ENCODE data around the gene SLC1A2. TPM values are rescaled to one million over a fixed set of nuclear protein-coding genes. Genes with fewer than 3 reads are reported as not detected.
"Not testable (repeated sequence)": the region's sequence is repeated elsewhere in the genome, so short reads cannot be mapped to it uniquely, and the experiment has no call there.

Gene SLC1A2
- total RNA-seq, 1 experiment from 2014 or later: not detected

DNA sequence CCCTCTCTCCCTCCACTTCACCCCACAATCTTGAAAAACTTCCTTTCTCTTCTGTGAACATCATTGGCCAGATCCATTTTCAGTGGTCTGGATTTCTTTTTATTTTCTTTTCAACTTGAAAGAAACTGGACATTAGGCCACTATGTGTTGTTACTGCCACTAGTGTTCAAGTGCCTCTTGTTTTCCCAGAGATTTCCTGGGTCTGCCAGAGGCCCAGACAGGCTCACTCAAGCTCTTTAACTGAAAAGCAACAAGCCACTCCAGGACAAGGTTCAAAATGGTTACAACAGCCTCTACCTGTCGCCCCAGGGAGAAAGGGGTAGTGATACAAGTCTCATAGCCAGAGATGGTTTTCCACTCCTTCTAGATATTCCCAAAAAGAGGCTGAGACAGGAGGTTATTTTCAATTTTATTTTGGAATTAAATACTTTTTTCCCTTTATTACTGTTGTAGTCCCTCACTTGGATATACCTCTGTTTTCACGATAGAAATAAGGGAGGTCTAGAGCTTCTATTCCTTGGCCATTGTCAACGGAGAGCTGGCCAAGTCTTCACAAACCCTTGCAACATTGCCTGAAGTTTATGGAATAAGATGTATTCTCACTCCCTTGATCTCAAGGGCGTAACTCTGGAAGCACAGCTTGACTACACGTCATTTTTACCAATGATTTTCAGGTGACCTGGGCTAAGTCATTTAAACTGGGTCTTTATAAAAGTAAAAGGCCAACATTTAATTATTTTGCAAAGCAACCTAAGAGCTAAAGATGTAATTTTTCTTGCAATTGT is 188.1 kb downstream of the SLC1A2 start:
- no peak for DNase-seq (ENCODE audit: low read depth)

DNA sequence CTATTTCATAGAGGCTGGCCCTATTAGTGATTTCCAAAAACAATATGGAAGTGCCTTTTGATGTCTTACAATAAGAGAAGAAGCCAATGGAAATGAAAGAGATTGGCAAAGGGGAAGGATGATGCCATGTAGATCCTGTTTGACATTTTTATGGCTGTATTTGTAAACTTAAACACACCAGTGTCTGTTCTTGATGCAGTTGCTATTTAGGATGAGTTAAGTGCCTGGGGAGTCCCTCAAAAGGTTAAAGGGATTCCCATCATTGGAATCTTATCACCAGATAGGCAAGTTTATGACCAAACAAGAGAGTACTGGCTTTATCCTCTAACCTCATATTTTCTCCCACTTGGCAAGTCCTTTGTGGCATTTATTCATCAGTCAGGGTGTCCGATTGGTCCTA is 189.0 kb downstream of the SLC1A2 start:
- DNase-seq (ENCODE audit: low read depth): no peak

DNA sequence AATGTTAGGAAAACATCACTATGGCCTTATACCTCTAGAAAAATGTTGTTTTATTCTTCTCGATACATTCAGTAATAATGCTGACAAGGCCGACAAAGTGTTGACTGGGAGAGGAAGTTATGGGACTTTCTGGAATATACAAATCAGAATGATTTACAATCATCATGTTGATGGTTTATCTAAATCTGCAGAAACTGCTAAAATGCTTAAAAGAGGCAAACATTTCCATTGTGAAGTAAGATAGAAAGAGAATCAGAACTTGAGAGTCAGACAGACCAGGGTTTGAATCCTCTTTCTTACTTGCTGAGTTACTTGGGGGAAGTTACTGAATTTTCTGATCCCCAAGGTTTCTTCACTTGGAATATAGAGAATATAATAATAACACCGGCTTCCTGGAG is 191.0 kb downstream of the SLC1A2 start:
- no peak for DNase-seq (ENCODE audit: low read depth)

DNA sequence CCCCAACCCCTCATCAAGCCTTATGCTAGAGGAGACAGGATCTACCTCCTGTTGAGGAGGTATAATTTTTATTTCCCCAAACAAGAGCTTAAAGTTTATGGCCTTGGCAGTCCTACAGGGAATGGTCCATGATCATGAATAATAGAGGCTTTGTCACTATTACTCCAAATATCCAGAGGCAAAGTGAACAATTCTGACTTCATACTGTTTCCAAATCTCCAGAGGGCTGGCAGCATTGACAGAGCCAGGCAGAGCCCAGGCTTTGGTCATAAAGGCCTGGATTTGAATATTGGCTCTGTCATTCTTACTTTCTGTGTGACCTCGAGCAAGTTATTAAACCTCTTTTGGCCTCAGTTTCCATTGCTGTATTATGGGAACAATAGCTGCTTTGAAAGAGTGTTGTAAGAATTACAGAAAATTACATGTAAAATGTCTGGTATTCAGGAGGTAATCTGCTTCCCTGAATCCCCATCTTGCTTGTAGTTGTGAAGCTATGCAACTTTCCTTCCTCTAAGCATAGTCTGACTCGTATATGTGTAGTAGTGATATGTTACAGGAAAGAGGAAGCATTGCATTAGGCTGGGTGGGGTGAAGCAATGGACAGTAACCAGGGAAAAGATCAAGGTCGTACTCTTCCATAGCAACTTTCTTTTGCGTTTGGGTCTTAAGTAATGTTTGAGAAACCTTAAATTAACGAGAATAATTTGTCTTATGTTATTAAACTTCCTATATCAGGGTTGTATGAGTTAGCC is 191.6 kb downstream of the SLC1A2 start:
- peak; percentile 44 for DNase-seq (ENCODE audit: low read depth)

DNA sequence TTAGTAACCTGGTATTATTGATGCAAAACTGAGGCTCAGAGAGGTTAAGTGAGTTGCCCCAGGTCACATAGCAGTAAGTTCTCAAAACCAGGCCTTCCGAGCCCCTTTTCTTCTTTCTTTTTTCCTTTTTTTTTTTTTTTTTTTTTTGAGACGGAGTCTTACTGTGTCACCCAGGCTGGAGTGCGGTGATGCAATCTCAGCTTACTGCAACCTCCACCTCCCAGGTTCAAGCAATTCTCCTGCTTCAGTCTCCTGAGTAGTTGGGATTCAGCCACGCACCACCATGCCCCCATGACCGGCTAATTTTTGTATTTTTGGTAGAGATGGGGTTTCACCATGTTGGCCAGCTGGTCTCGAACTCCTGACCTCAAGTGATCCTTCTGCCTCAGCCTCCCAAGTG is 192.6 kb downstream of the SLC1A2 start:
- DNase-seq (ENCODE audit: low read depth): not testable (repeated sequence)

DNA sequence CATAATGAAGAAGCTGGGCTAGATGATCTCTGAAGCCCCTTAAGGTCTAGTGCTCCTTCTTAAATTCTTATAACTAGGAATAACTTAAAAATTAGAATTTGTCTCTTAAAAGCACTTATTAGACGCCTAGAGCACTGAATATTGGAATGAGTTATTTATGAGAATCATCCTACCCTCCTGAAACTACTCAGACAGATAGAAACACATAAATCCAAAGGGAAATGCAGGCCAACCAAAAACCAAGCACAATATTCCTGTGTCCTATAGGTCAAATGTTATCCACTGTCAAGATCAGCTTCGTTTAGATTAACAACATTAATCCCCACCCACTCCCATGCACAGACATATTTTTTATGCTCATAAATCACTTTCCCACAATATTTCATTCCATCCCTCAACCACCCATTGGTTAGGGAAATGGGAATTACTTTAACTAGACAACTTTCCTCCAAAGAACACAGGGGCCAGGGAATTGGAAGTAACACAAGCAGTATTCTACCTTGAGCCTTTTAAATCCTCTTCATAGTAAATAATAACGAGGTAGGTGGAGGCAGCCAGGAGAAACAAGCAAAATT is 193.3 kb downstream of the SLC1A2 start:
- no peak for DNase-seq (ENCODE audit: low read depth)

DNA sequence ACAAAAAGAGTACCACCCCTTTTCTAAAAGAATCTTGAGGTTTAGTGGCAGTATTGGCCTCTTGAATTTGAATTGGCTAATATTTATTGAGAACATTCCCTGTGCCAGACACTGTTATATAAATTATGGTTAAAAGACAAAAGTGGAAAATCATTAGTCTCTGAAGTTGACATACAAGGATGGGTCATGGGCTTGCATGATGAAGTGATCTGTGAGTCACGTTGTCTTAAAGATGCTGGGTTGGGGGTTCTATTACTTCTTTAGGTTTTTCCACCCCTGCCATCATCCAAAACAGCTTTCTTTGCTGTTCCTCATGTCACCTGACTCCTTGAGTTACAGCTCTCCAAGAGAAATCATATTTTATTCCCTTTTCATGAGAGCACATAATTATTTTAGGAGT is 195.4 kb downstream of the SLC1A2 start:
- DNase-seq (ENCODE audit: low read depth): no peak

DNA sequence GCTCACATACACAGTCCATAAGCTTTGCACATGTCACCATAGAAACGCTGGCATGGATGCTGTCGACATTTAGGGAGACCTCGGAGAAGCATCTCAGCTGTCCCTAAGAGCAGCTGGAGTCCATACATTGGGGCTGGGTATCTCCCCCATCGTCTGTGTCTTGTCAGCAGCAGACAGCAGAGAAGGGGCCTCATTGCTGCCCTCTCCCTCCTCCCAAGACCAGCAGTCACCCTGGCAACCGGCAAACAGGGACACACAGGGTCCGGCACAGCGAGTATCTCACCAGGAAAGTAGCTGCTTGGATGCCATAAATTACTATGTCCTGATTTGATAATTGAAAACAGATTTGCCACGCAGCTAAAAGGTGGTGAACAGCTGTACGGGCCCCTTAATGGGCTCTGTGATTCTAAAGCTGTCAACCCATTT is 196.0 kb downstream of the SLC1A2 start:
- no peak for DNase-seq (ENCODE audit: low read depth)

DNA sequence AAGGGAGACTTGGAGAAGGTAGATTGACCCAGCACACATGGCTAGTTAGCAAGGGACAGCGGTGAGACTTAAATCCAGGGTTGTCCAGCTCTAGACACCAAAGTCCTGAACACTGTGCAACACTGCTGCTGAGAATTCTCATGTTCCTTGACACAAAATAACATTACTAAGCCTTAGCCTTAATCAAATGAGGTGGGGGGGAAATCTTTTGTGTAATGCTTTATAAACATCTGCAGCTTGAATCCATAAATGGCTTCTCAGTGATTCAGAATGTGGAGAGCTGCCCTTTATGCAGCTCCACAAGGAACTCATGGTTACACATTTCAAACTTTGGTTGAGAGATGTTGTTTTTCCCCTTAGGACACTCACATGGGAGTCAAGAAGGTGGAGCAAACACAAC is 200.4 kb downstream of the SLC1A2 start:
- no peak for DNase-seq (ENCODE audit: low read depth)

DNA sequence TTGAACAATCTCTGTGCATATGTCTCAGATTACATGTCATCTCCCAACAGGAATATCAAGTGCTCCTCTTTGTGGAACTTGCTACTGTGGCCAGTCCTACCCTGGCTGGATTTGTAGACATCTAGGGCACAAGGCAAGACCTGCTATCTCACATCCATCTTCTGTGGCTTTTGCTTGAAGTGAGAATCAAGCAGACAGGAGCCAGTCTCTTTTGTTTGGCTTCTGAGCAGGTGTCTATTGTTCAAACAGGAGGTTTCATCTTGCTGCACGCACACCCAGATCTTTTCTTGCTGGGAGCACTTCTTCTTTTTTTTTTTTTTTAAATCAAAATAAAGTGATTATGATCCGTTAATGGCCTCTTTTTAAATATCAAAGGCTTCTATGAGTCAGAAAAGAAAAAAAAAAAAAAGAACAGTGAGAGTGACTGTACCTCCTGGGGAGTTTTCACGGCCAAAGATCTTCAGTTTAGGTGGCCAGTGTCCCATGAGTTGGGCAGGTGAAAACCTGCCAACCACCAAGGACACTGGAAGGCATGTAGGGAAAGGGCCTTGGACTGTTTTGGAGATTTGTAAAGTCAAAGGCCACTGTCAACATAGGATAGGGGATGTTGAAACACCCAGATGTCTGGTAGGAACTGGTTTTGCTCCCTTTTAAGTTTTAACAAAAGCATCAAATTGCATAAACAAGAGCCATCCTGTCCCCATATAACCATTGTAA is 202.2 kb downstream of the SLC1A2 start:
- no peak for DNase-seq (ENCODE audit: low read depth)

DNA sequence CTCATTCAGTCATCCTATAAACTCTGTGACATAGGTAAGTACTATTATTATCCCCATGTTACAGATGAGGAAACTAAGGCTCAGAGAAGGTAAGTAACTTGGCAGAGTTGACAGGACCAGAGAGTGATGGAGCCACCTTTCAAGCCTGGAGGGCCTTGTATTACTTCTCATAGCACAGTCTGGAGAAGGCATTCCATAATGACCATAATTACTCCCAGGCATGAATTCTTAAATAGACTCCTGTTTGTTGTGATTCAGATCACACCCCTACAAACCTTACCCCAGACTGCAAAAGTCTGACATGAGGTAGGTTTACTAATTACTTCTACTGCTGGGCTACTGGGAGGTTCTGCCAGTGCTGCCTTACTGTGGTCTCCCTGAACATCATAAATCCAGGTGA is 203.4 kb downstream of the SLC1A2 start:
- DNase-seq (ENCODE audit: low read depth): no peak

DNA sequence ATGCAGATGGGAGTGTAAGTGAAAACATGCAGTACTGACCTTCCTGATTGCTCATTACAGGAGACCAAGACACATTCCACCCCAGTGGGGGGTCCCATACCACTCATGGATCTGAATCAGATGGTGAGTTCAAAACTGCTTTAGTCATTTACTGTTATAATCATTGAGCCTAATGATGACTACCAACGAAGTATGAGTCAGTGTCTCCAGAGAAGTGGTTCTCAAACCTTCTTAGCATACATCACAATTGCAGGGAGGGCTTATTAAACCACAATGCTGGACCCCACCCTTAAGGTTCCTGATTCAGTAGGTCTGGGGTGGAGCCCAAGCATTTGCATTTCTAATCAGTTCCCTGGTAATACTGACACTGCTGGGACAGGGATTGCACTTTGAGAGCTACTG is 204.6 kb downstream of the SLC1A2 start:
- peak; percentile 99 for DNase-seq (ENCODE audit: low read depth)

DNA sequence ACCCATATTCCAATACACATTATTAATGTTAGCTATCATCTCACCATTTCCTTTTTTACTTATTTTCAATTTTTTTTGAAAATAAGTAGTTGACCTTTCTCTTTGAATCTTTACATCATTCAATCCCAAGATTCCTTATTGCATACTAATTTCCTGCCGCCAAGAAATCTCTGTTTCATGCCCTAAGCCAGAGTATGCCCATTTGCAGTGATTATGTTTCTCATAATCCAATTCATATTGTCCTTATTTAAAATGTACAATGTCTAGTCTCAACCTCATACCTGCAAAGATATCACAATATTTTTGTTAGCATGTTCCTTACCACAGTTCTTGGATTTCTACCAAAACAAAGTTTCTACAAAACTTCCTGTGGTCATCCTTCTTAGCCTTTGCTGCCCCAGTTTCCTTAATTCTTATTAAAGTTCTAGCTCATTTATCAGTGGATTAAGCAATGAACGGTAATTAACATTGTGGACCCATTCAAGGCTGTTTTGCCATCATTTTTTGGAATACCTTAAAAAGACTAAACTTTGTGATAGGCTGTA is 205.1 kb downstream of the SLC1A2 start:
- no peak for DNase-seq (ENCODE audit: low read depth)

DNA sequence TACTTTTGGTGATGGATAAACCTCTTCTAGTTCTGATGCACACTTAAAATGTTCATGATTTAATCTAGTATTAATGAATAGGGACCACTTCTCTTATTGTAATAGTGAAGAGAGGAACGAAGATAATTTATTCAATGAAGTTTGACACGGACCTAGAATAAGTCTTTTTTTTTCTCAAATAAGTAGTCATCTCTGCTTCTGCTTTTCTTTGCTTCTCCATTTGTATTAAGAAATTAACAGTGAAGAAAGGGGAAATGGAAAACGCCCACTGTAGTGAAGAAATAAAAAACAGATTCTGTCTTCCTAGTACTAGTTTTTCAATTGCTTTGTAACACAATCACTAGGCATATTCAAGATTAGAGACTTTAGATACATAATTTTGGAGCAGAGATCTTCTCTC is 207.4 kb downstream of the SLC1A2 start:
- no peak for DNase-seq (ENCODE audit: low read depth)

DNA sequence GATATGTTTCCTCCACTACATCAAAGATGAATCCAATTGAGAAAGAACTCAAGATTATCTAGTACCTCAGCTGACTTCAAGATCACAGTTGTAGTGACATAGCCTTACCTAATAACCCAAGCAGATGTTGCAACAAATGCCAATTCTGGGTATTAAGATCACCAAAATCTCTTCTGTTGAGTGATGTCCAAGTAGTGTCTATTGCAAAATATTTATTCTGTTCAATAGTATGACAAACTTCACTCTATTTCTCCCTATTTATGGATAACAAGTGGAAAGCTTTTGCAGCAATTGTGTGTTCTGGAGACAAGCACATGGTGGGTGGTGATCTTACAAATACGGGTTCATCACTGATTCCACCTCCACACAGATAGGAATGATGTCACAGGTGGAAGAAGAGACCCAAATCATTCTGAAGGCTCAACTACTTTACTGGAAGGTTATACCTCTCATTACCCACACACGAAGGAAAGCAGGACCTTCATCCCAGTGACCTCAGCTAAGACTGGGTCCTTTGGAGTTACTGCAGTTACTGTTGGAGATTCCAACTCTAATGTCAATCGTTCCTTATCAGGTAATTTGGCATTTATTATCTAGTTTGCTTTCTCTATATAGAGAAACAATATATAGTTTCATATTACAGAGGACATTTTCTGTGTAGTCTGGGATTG is 208.3 kb downstream of the SLC1A2 start:
- no peak for DNase-seq (ENCODE audit: low read depth)

DNA sequence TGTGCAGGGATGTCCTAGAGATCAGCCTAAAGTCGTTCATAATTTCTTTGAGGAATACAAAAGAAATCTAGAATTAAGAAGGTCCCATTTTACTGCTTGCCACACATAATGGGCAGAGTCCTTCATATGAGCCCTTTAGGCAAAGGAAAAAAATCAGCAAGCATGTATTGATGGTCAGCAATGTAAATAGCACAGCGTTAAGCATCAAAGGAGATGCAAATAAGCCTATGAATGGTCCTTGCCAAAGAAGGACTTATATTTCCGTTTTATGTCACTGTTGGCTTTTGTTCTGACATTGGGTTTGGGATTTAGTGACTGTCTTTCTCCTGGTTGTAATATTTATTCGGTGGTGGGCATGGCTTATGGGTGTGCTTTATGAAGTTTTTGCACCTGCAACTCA is 210.6 kb downstream of the SLC1A2 start:
- no peak for DNase-seq (ENCODE audit: low read depth)

DNA sequence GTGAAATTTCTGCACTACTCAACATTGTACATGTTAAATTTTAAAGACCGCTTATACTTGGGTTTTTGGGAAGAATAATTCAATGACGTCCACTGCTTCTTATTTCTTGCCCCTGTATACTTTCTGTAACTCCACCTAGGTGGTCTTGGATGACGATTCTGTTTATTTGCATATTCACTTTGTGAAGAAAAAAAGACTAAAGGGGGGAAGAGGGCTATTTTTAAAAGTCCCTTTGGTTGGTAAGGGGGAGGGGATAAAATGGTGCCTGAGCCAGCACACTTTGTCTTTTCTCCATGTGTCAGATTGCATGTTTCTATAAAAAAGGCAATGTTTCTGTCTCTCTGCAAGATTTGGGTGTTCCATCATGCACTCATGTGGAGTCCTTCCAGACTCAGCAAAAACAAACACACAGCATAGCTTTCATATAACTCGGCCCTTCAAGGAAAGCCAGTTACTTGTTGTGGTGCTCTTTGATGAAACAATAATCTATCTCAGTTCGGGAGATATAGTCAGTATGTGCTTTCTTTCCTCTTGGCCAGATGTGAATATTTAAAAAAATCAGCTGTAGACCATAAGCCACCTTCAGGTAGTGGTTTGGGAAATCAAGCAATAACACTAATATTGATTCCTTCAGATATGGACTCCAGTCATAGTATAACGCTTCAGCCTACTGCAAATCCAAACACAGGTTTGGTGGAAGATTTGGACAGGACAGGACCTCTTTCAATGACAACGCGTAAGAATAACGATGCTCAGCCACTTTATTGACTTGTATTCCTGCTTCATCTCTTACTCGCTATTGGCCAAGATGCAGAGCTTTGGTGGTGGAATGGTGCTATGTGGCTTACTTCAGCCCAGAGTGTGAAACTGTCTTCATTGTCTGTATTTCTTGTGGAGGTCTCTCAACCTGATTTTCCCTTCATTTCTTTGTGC is 211.6 kb downstream of the SLC1A2 start:
- DNase-seq (ENCODE audit: low read depth): no peak

DNA sequence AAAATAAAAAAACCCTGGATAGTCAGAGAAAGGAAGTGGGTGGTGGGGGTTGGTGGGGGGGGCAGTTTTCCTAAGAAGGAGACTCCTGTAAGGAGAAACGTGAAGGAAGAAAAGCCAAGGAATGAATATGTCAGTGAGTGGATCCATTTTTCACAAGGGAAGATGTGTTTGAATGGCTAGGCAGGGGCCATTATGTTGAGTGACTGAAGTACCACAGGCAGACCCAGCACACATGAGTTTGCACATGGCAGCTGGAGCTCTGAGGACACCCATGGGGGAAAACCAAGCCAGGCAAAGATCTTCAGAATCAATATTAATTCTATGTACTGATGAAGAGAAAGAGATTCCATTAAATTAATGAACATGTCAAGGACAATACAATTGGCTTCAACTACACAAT is 212.7 kb downstream of the SLC1A2 start:
- no peak for DNase-seq (ENCODE audit: low read depth)

DNA sequence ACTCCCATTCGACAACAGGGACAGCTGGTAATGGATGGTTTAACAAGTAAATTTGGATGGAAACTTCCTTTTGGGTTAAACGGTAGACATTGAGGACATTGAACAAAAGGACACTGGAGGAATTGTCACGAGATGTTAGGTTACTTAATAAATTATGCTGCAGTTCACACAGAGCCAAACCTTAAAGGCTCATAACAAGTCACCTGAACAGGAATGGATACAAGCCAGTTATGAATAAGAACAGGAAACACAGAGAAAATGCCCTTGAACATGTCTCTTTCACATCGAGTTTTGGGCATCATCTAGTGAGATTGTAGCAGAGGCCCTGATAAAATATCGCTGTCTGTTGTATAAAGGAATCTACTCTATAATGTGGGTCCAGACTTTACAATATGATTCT is 214.7 kb downstream of the SLC1A2 start:
- no peak for DNase-seq (ENCODE audit: low read depth)
